Right atrium auricular region (tissue), 2 donors: Measurements from ENCODE around the gene DBN1. TPM values are rescaled to one million over a fixed set of nuclear protein-coding genes. Genes with fewer than 3 reads are reported as not detected.

ENCODE experiments used
- DNase-seq: peaks from one replicate; pipeline ENCODE4 v3.0.0-alpha.2; 2019; ENCODE audit warnings: low spot score
- H3K27ac ChIP-seq, 2 donors: fragments of 200-600 bp; sonication (generic); 1 replicate in 1 of 2; 2 replicates in 1 of 2; pipeline ENCODE4 v1.5.1; 2016 to 2019
- H3K27me3 ChIP-seq, 2 donors: fragments of 200-600 bp; sonication (generic); one replicate each; pipeline versions ENCODE4 v1.5.1 to v1.6.0; 2017 to 2019
- H3K36me3 ChIP-seq: fragments of 200-600 bp; sonication (generic); one replicate; pipeline ENCODE4 v1.5.1; 2016
- H3K4me1 ChIP-seq, 2 donors: fragments of 200-600 bp; sonication (generic); one replicate each; pipeline versions ENCODE4 v1.5.1 to v1.6.0; 2017 to 2019
- H3K4me3 ChIP-seq, 2 donors: fragments of 200-600 bp; sonication (generic); 1 replicate in 1 of 2; 2 replicates in 1 of 2; pipeline ENCODE4 v1.5.1; 2017 to 2019; ENCODE audit warnings: mild to moderate bottlenecking in 1 of 2, moderate library complexity in 1 of 2
- H3K9me3 ChIP-seq, 2 donors: fragments of 200-600 bp; sonication (generic); one replicate each; pipeline ENCODE4 v1.5.1; 2019
- total RNA-seq, 2 donors: library from RNA; depleted of rRNA; stranded (reverse); fragments of >200 nt; gene quantifications; one replicate each; pipeline ENCODE4 v1.1.0, GENCODE V29; 2016
- TF ChIP-seq, protein P1 (sequence below), 2 donors: fragments of 200-600 bp; sonication (generic); IDR thresholded peaks; one replicate each; pipeline ENCODE4 v1.5.1; 2019; ENCODE audit warnings: antibody characterized with exemption in 2 of 2

Gene DBN1
- total RNA-seq, 2 donors from 2014 or later, result 25.0 to 47.2 TPM

DNA sequence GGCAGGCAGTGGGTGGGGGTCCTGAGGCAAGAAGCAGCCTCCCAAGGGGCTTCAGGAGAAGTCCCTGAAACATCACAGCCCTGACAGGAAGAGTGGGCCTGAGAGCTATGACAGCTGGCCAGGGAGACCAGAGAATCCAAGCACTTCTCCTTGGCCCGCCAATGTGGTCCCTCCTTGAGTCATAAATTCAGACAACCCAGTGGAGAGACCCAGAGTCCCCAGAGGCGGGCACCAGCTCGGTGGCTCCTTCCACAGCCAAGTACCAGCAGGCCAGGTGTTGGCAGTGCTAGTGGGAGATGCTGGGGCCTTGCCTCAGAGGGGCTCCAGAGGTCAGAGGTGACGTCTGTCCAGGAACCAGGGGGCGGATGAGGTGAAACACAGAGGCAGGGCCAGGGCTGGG is 37.7 kb upstream of the DBN1 start:
- H3K27ac ChIP-seq, result no peak overlapping the region
- H3K9me3 ChIP-seq, result no peaks in the 10 kb centered on the region
- peaks cover 0 to 22% of the 10 kb centered on the region in 2 donors for H3K4me1 ChIP-seq
- no peaks in the 10 kb centered on the region for H3K27me3 ChIP-seq
- TF ChIP-seq, protein P1, sequence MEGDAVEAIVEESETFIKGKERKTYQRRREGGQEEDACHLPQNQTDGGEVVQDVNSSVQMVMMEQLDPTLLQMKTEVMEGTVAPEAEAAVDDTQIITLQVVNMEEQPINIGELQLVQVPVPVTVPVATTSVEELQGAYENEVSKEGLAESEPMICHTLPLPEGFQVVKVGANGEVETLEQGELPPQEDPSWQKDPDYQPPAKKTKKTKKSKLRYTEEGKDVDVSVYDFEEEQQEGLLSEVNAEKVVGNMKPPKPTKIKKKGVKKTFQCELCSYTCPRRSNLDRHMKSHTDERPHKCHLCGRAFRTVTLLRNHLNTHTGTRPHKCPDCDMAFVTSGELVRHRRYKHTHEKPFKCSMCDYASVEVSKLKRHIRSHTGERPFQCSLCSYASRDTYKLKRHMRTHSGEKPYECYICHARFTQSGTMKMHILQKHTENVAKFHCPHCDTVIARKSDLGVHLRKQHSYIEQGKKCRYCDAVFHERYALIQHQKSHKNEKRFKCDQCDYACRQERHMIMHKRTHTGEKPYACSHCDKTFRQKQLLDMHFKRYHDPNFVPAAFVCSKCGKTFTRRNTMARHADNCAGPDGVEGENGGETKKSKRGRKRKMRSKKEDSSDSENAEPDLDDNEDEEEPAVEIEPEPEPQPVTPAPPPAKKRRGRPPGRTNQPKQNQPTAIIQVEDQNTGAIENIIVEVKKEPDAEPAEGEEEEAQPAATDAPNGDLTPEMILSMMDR (IDR thresholded peaks at IDR 0.05), result no peak
- H3K36me3 ChIP-seq, result peaks cover 52% of the 10 kb centered on the region
- DNase-seq, result no peak
- no peak overlapping the region for H3K4me3 ChIP-seq

DNA sequence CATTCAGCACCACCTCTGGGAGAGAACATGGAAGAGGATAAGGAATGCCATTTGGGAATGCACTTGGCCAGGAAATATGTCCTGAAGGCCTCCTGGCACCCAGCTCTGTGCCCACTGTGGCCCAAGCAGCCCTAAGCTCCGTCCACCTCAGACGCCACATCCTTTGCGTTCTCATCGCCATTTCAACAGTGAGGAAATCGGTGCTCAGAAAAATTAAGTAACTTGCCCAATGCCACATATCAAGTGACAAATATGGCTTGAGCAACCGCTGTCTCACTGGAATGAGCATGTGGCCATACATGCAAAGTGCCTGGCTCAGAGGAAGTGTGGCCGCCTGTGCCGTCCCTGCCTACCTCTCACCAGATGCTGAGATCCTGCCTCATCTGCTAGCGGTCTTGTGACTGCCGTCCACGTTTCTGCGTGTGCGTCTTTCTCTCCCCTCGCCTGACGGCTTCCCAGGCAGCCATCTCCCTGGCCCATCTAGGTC is 37.2 kb upstream of the DBN1 start:
- no peak for DNase-seq
- H3K27ac ChIP-seq, result no peak overlapping the region
- H3K9me3 ChIP-seq, result no peaks in the 10 kb centered on the region
- H3K36me3 ChIP-seq, result peaks cover 50% of the 10 kb centered on the region
- H3K27me3 ChIP-seq, result no peaks in the 10 kb centered on the region
- TF ChIP-seq, protein P1 (IDR thresholded peaks at IDR 0.05), result no peak
- H3K4me3 ChIP-seq, result no peak overlapping the region
- peaks cover 0 to 16% of the 10 kb centered on the region in 2 donors for H3K4me1 ChIP-seq

DNA sequence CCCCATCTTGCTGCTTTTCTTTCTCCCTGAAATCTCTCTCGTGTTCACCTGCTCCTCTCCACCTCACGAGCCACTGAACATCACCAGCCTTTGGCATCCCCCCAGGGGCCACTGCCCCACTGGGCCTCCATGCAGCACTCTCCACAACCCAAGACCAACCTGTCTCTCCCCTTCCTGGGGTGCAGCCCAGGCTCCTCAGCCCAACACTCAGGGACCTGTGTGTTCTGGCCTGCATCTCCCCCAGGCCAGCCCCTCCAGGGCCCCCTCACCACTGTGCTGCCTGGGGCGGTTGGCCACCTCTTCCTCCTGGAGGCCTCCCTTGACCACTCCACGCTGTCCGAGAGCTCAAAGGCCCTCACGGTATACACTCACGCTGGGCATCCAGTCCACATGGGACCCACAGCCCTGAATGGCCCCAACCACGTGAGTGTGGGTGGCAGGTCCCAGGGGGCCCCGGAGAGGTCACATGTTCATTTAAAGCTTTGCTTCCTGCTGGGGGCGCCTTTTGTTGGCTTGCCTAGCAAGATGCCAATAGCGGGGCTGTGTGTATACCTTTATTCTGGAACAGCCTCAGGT is 36.6 kb upstream of the DBN1 start:
- Histone ChIP-seq H3K27me3 (no peaks in the 10 kb centered on the region), H3K4me1 (peaks cover 0 to 11% of the 10 kb centered on the region in 2 donors), H3K4me3 (peak overlapping the region in 1 of 2 donors; percentile 37), H3K27ac (peak overlapping the region in 1 of 2 donors; percentile 46), H3K36me3 (peaks cover 44% of the 10 kb centered on the region), H3K9me3 (no peaks in the 10 kb centered on the region)
- no peak for DNase-seq
- TF ChIP-seq, protein P1 (IDR thresholded peaks at IDR 0.05), result no peak

DNA sequence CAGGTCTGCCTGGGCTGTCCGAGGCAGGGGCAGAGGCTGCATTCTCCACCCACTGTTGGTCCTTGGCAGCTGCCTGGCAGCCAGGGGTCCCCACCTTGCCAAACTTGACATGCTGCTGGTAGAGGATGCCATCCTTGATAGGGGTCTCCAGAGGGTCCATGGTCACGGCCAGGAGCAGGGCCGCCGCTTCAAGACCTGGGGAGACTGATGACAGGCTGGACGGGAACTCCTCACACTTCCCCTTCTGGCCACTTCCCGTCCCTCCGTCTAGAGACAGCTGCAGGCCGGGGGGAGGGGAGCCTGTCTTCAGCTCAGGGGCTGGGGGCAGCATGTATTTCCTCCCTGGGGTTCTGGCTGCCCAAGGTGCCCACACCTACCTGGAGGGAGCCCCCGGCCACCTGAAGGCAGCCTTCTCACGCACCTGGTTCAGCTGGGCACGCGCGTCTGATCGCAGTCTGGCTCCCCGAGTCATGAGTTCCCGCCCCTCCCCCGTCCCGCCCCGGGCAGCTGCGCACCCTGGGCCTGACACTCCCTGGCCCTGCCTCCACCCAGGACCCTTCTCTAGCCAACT is 36.0 kb upstream of the DBN1 start, which contains the start of gene DOK3:
Gene DOK3, minus strand, starts transcription at position 446 of the 571 bp plus-strand sequence. Its CDS starts 286 bp downstream, at position 160.
- Histone ChIP-seq H3K27me3 (no peaks in the 10 kb centered on the region), H3K9me3 (no peaks in the 10 kb centered on the region), H3K4me1 (peaks cover 0 to 11% of the 10 kb centered on the region in 2 donors), H3K36me3 (peaks cover 38% of the 10 kb centered on the region), H3K27ac (peak within 1 kb of the TSS in 1 of 2 donors; percentile 46), H3K4me3 (peak within 1 kb of the TSS in 1 of 2 donors; percentile 37)
- DNase-seq, result no peak
- TF ChIP-seq, protein P1 (IDR thresholded peaks at IDR 0.05), result no peak

DNA sequence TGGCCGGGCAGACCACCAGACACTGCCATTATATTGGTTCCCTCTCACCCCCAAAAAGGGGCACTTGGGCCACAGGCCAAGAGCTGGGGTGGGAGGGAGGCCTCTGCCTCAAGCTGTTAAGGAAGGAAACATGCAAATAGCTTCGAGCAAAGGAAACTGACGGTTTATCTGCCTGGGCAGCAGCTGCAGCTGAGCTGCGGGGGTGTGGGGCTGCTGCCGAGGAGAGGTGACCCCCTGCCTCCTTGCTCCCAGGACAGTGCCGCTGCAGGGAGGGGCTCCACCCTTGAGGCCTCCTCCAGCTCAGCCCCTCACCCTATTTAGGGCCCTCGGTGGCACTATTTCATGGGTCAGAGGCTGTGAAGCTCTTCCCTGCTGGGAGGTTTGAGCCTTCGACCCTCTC is 35.4 kb upstream of the DBN1 start:
- Histone ChIP-seq H3K9me3 (no peaks in the 10 kb centered on the region), H3K4me3 (peak overlapping the region in 1 of 2 donors; percentile 37), H3K27me3 (no peaks in the 10 kb centered on the region), H3K36me3 (peaks cover 32% of the 10 kb centered on the region), H3K27ac (peak overlapping the region in 1 of 2 donors; percentile 46), H3K4me1 (peaks cover 0 to 11% of the 10 kb centered on the region in 2 donors)
- DNase-seq, result no peak
- TF ChIP-seq, protein P1 (IDR thresholded peaks at IDR 0.05), result no peak
